ENCODE data around the gene BRD8.

Gene BRD8

DNA sequence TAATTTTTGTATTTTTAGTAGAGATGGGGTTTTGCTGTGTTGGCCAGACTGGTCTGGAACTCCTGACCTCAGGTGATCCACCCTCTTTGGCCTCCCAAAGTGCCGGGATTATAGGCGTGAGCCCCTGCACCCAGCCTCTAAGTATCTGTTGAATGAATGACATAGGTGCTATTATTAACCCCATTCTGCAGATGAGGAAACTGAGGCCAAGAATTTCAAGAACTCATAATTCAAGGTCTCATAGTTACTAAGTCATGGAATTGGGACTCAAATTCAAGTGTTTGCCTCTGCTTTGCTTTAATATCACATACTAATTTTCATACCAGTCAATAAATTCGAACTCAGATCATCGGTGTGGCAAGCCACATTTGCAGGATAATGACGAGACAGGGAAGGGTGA lies 2.4 kb upstream of the BRD8 start:
- TF ChIP-seq, protein P1, sequence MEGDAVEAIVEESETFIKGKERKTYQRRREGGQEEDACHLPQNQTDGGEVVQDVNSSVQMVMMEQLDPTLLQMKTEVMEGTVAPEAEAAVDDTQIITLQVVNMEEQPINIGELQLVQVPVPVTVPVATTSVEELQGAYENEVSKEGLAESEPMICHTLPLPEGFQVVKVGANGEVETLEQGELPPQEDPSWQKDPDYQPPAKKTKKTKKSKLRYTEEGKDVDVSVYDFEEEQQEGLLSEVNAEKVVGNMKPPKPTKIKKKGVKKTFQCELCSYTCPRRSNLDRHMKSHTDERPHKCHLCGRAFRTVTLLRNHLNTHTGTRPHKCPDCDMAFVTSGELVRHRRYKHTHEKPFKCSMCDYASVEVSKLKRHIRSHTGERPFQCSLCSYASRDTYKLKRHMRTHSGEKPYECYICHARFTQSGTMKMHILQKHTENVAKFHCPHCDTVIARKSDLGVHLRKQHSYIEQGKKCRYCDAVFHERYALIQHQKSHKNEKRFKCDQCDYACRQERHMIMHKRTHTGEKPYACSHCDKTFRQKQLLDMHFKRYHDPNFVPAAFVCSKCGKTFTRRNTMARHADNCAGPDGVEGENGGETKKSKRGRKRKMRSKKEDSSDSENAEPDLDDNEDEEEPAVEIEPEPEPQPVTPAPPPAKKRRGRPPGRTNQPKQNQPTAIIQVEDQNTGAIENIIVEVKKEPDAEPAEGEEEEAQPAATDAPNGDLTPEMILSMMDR (IDR thresholded peaks at IDR 0.05; ENCODE audit: borderline replicate concordance, control extremely low read depth, extremely low read depth, insufficient read depth, missing control alignments) = no peak
- DNase-seq (ENCODE audit: low spot score) = no peak
- in situ Hi-C loops (cut with MboI; ENCODE audit: low sequenced_read_pairs, unreplicated experiment) = loop anchor here (25.0 kb wide), 1 partner anchor 231 kb away; no protein-coding TSS in a partner anchor

DNA sequence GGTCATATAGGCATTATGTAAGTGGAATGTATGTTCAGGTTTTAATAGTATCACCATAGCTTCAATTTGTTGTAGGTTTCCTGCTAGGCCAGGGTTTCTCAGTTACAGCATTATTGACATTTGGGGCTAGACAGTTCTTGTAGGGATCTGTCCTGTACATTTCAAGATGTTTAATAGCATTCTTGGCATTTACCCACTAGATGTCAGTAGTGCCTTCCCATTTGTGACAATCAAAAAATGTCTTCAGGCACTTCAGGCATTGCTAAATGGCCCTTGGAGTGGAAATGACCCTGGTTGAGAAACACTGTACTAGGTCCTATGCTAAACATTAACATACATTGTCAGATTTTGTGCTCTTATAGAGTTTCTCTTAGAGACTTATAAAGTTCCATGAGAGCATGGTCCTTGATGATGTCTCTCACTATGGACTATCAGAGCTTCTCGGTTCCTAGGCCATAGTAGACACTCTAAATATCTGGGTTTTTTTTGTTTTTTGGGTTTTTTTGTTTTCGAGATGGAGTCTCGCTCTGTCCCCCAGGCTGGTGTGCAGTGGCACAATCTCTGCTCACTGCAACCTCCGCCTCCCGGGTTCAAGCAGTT lies 1.9 kb upstream of the BRD8 start:
- peak; percentile 58 for DNase-seq (ENCODE audit: low spot score)

DNA sequence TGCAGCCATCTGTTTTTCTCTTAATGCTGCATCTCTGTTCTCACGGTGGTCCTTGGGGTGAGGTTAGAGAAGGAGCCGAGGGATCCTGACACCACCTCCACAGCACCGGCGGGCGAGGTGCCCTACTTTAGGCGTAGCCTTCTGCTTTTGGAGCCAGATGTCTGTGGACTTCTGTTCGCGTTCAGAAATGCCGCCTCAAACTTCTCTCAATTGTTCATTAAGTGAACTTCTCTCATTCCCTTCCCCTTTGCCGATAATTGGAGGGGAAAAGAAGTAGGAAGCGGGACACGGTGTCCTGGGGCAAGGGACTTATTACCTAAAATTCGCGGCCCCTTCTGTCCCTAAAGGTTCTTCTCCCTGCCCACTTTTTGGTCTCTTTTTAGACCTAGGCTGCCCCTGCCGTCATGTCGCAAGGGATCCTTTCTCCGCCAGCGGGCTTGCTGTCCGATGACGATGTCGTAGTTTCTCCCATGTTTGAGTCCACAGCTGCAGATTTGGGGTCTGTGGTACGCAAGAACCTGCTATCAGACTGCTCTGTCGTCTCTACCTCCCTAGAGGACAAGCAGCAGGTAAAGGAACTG lies 937 bp upstream of the BRD8 start:
- DNase-seq (ENCODE audit: low spot score) = no peak
- TF ChIP-seq, protein P1 (IDR thresholded peaks at IDR 0.05; ENCODE audit: borderline replicate concordance, control extremely low read depth, extremely low read depth, insufficient read depth, missing control alignments) = no peak
- in situ Hi-C loops (cut with MboI; ENCODE audit: low sequenced_read_pairs, unreplicated experiment) = loop anchor here (25.0 kb wide), 1 partner anchor 233 kb away; no protein-coding TSS in a partner anchor

More for the DNA sequence above, 1.9 kb upstream of the BRD8 start:
- TF ChIP-seq, protein P1 (IDR thresholded peaks at IDR 0.05; ENCODE audit: borderline replicate concordance, control extremely low read depth, extremely low read depth, insufficient read depth, missing control alignments) = peak; percentile 31
- in situ Hi-C loops (cut with MboI; ENCODE audit: low sequenced_read_pairs, unreplicated experiment) = loop anchor here (25.0 kb wide), 1 partner anchor 232 kb away; no protein-coding TSS in a partner anchor

DNA sequence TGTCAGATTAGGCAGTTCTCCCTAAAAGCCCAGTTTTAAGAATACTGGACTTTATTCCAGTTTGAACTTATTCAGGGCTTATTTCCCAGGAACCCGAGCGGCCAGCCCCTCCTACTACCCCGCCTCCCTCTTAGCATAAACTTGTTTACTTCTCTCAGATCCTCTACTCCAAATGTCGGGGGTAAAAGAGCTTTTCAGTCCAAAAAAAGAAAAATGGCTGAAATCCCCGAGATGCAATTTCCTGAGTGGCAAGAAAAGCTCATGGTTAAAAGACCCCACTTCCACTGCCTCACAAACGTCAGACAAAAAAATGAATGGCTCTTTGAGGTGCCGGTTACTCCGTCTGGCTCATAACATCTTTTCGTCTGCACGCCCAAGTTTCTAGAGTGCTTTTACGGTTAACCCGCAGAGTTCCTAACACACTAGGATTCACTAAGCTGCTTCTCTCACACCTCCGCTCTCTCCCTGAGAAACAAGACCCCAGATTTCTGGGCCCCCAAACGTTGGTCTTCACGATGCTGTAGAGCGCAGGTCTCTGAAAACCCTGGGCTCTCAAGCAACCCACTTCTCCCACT lies 402 bp downstream of the BRD8 start:
- TF ChIP-seq, protein P1 (IDR thresholded peaks at IDR 0.05; ENCODE audit: borderline replicate concordance, control extremely low read depth, extremely low read depth, insufficient read depth, missing control alignments) = no peak
- peak; percentile 60 for DNase-seq (ENCODE audit: low spot score)
- in situ Hi-C loops (cut with MboI; ENCODE audit: low sequenced_read_pairs, unreplicated experiment) = loop anchor here (25.0 kb wide), 1 partner anchor 234 kb away; no protein-coding TSS in a partner anchor

DNA sequence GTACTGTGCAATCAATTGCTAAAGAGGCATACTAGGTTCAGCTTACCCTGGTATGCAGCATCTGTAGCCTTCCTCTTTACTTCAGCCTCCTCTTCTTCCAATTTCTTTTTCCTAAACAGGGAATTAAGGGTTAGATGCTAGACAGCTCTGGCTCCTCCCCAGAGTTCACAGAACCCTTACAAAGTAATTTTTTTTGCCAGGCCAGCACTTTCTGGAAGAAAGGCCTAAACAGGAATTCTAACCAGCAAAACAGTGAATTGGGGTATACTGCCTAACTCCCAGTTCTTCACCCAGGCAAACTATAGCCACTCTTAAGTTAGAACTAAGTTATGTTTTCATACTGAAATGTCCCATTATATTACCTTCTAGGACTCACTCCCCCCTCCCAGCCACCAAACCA lies 8.1 kb downstream of the BRD8 start:
- TF ChIP-seq, protein P1 (IDR thresholded peaks at IDR 0.05; ENCODE audit: borderline replicate concordance, control extremely low read depth, extremely low read depth, insufficient read depth, missing control alignments) = no peak

DNA sequence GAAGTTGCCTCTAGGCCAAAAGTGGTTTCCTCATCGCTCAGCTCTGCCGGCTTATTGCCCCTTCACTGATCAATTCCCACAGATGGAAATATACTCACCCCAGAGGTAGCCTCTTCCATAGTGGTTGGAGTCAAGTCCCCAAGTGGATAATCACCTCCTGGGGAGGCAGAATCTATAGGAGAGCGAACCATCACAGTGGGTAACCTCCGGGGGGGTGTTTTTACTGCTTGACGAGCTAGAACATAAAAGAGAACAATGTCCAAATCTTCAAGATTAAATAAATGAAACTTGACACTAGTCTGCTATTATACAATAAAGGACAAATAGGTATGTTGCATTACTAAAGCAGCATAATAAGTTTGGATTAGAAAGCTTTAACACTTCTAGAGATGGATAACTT lies 9.3 kb downstream of the BRD8 start:
- TF ChIP-seq, protein P1 (IDR thresholded peaks at IDR 0.05; ENCODE audit: borderline replicate concordance, control extremely low read depth, extremely low read depth, insufficient read depth, missing control alignments) = no peak
- no peak for DNase-seq (ENCODE audit: low spot score)

More for the DNA sequence above, 8.1 kb downstream of the BRD8 start:
- DNase-seq (ENCODE audit: low spot score) = no peak
- in situ Hi-C loops (cut with MboI; ENCODE audit: low sequenced_read_pairs, unreplicated experiment) = no loop called here

More for the DNA sequence above, 9.3 kb downstream of the BRD8 start:
- in situ Hi-C loops (cut with MboI; ENCODE audit: low sequenced_read_pairs, unreplicated experiment) = no loop called here
